SK-N-SH (cell line): Measurements from ENCODE around the gene MYOM1. TPM values are rescaled to one million over a fixed set of nuclear protein-coding genes. Genes with fewer than 3 reads are reported as not detected.

Experiments used
- CTCF ChIA-PET: fragments of 300-600, 350-600 bp; formaldehyde crosslinking; extraction: SDS; loops from one replicate; lab custom pipeline; 2021; lab: Yijun Ruan, JAX
- POLR2A ChIA-PET: fragments of 350-600 bp; sonication (Branson Sonifier 250); formaldehyde crosslinking; extraction: SDS; loops from one replicate; lab custom pipeline; 2020; ENCODE audit warnings: antibody characterized with exemption, inconsistent platforms; lab: Yijun Ruan, JAX
- DNase-seq: peaks from one replicate; pipeline ENCODE4 v3.0.0; 2012
- H2AFZ ChIP-seq: fragments of 200-600 bp; sonication (generic); 2 replicates; pipeline ENCODE4 v1.8.1; 2016; ENCODE audit warnings: antibody characterized with exemption, mild to moderate bottlenecking, low read depth
- H3F3A ChIP-seq: fragments of 200-600 bp; sonication (generic); replicated peaks from 2 replicates; pipeline ENCODE3; 2016; ENCODE audit warnings: antibody characterized with exemption, mild to moderate bottlenecking; ENCODE audit not compliant: insufficient read depth
- H3K27ac ChIP-seq, 2 experiments: fragments of 200-500 bp in 1 of 2; fragments of 200-600 bp in 1 of 2; sonication (Bioruptor generic) in 1 of 2; sonication (generic), shearing (Covaris generic) in 1 of 2; 2 replicates each; pipeline versions ENCODE4 v1.5.1 to v1.6.1; 2014 to 2016; ENCODE audit warnings: low read depth in 2 of 2, inconsistent platforms in 1 of 2, low read length in 1 of 2, mild to moderate bottlenecking in 1 of 2, mixed read lengths in 1 of 2
- H3K27me3 ChIP-seq: fragments of 200-600 bp; sonication (generic), shearing (Covaris generic); 2 replicates; pipeline ENCODE4 v1.6.1; 2016; ENCODE audit warnings: mixed run types; ENCODE audit not compliant: insufficient read depth
- H3K36me3 ChIP-seq, 2 experiments: fragments of 200-500 bp in 1 of 2; fragments of 200-600 bp in 1 of 2; sonication (Bioruptor generic) in 1 of 2; sonication (generic) in 1 of 2; replicated peaks in 1 of 2; 2 replicates each; pipeline versions ENCODE3 to v1.5.1; 2014 to 2016; ENCODE audit warnings: low read length in 1 of 2, mild to moderate bottlenecking in 1 of 2; ENCODE audit not compliant: insufficient read depth in 2 of 2, control insufficient read depth in 1 of 2
- H3K4me1 ChIP-seq, 2 experiments: fragments of 200-500 bp in 1 of 2; fragments of 200-600 bp in 1 of 2; sonication (Bioruptor generic) in 1 of 2; sonication (generic), shearing (Covaris generic) in 1 of 2; 2 replicates each; pipeline versions ENCODE4 v1.5.1 to v1.6.1; 2014 to 2016; ENCODE audit warnings: low read depth in 1 of 2, low read length in 1 of 2, mixed run types in 1 of 2; ENCODE audit not compliant: insufficient read depth in 2 of 2, control insufficient read depth in 1 of 2
- H3K4me2 ChIP-seq: fragments of 200-600 bp; sonication (generic), shearing (Covaris generic); 2 replicates; pipeline ENCODE4 v1.6.1; 2017; ENCODE audit warnings: mixed run types
- H3K4me3 ChIP-seq, 2 experiments: fragments of 200-500 bp in 1 of 2; fragments of 200-600 bp in 1 of 2; sonication (Bioruptor generic) in 1 of 2; sonication (generic), shearing (Covaris generic) in 1 of 2; 2 replicates each; pipeline versions ENCODE4 v1.5.1 to v1.8.1; 2014 to 2016; ENCODE audit warnings: low read depth in 2 of 2, inconsistent platforms in 1 of 2, low read length in 1 of 2, mild to moderate bottlenecking in 1 of 2, mixed read lengths in 1 of 2, moderate library complexity in 1 of 2
- H3K79me2 ChIP-seq: fragments of 200-600 bp; sonication (generic); 2 replicates; pipeline ENCODE4 v1.8.1; 2017; ENCODE audit warnings: mild to moderate bottlenecking; ENCODE audit not compliant: insufficient read depth
- H3K9ac ChIP-seq: fragments of 200-600 bp; sonication (generic); 2 replicates; pipeline ENCODE4 v1.6.1; 2017; ENCODE audit warnings: mixed run types
- H3K9me2 ChIP-seq: fragments of 200-600 bp; sonication (generic); 2 replicates; pipeline ENCODE4 v1.6.1; 2017; ENCODE audit warnings: mixed run types
- H3K9me3 ChIP-seq: fragments of 200-600 bp; sonication (generic); 2 replicates; pipeline ENCODE4 v1.6.1; 2017; ENCODE audit warnings: mixed run types, mild to moderate bottlenecking, moderate library complexity
- H4K20me1 ChIP-seq: fragments of 200-600 bp; sonication (generic); 2 replicates; pipeline ENCODE4 v1.6.1; 2017; ENCODE audit warnings: mild to moderate bottlenecking, mixed run types; ENCODE audit not compliant: insufficient read depth
- CTCF ChIP-seq: fragments of 200-600 bp; sonication (generic); IDR thresholded peaks from 2 replicates; pipeline ENCODE4 v1.6.1; 2017; ENCODE audit warnings: antibody characterized with exemption, mild to moderate bottlenecking, moderate library complexity
- EP300 ChIP-seq, 2 experiments: IDR thresholded peaks; 2 replicates each; pipeline versions ENCODE4 v1.4.0 to v1.6.1; 2012; ENCODE audit warnings: borderline replicate concordance in 1 of 2, low read depth in 1 of 2, low read length in 1 of 2
- FOXM1 ChIP-seq: IDR thresholded peaks from 2 replicates; pipeline ENCODE4 v1.4.0; 2012; ENCODE audit warnings: low read depth, mild to moderate bottlenecking
- IRF3 ChIP-seq: fragments of 150-350 bp; IDR thresholded peaks from 2 replicates; pipeline ENCODE4 v1.6.1; 2016; ENCODE audit warnings: mild to moderate bottlenecking, low read depth, low read length
- MEF2A ChIP-seq: IDR thresholded peaks from 2 replicates; pipeline ENCODE4 v1.4.0; 2012; ENCODE audit warnings: low read depth, borderline replicate concordance
- MXI1 ChIP-seq: IDR thresholded peaks from 2 replicates; pipeline ENCODE4 v1.6.1; 2012; ENCODE audit warnings: mild to moderate bottlenecking, low read depth, low read length, improper control_type of control experiment
- NFIC ChIP-seq: IDR thresholded peaks from 2 replicates; pipeline ENCODE4 v1.4.0; 2012; ENCODE audit warnings: borderline replicate concordance
- REST ChIP-seq: IDR thresholded peaks from 2 replicates; pipeline ENCODE4 v1.6.1; 2012; ENCODE audit warnings: mild to moderate bottlenecking, low read depth, low read length, moderate library complexity
- SMC3 ChIP-seq: IDR thresholded peaks from 2 replicates; pipeline ENCODE4 v1.6.1; 2012; ENCODE audit warnings: low read depth, low read length, improper control_type of control experiment
- USF1 ChIP-seq: IDR thresholded peaks from 2 replicates; pipeline ENCODE4 v1.4.0; 2012; ENCODE audit warnings: low read depth, borderline replicate concordance
- WGBS: methylation state at CpG from one replicate; pipeline ENCODE4 v1.1.6; 2017; ENCODE audit warnings: low lambda C conversion rate; 5-methylcytosine and 5-hydroxymethylcytosine counted together
- polyA plus RNA-seq, 3 experiments: library from polyadenylated mRNA; depleted of rRNA; stranded (reverse); fragments of >200 nt; gene quantifications; 2 replicates each; pipeline ENCODE4 v1.2.3, GENCODE V29; 2012

MYOM1 gene
- polyA plus RNA-seq, 1 of the 3 experiments (the other 2 are of a cell fraction), result 0.07 TPM

GRCh38 chr18:3157086-3157485 is 62.7 kb downstream of the MYOM1 start:
- Histone ChIP-seq H3K9me2 (no peaks in the 10 kb centered on the region), H4K20me1 (no peaks in the 10 kb centered on the region), H3K9ac (no peak overlapping the region), H2AFZ (no peak overlapping the region), H3K27me3 (no peaks in the 10 kb centered on the region), H3K4me2 (no peak overlapping the region), H3K36me3 (no peaks in the 10 kb centered on the region), H3K27ac (no peak overlapping the region), H3K79me2 (no peaks in the 10 kb centered on the region), H3K4me3 (no peak overlapping the region), H3F3A (no peaks in the 10 kb centered on the region), H3K4me1 (no peaks in the 10 kb centered on the region; a peak in 1 of 4 replicates), H3K9me3 (no peaks in the 10 kb centered on the region)
- POLR2A ChIA-PET, result no interaction called here
- no peak for DNase-seq
- no peak for TF ChIP-seq MEF2A
- no peak for TF ChIP-seq IRF3
- CTCF ChIA-PET, result no interaction called here
- 90% methylated on average over 5 of the region's 5 CpGs for WGBS

GRCh38 chr18:3156325-3156640 is 63.5 kb downstream of the MYOM1 start:
- DNase-seq, result no peak
- Histone ChIP-seq H3K79me2 (no peaks in the 10 kb centered on the region), H3K27ac (no peak overlapping the region), H3F3A (no peaks in the 10 kb centered on the region), H4K20me1 (no peaks in the 10 kb centered on the region), H3K9me2 (no peaks in the 10 kb centered on the region), H2AFZ (no peak overlapping the region), H3K27me3 (no peaks in the 10 kb centered on the region), H3K9ac (no peak overlapping the region), H3K4me3 (no peak overlapping the region), H3K4me2 (no peak overlapping the region), H3K4me1 (no peaks in the 10 kb centered on the region; a peak in 1 of 4 replicates), H3K36me3 (no peaks in the 10 kb centered on the region), H3K9me3 (no peaks in the 10 kb centered on the region)
- CTCF ChIA-PET, result interaction anchor here (1.4 kb wide), 1 partner anchor 209 kb away, joined by 5 read pairs; no protein-coding TSS in a partner anchor
- TF ChIP-seq REST (no peak), SMC3 (no peak), MXI1 (no peak), EP300 (IDR thresholded peaks at IDR 0.05; ENCODE audit: borderline replicate concordance in 1 of 2, low read depth in 1 of 2, low read length in 1 of 2) (no peak), CTCF (no peak), NFIC (no peak), USF1 (no peak), FOXM1 (no peak)
- WGBS, result 92% methylated on average over 1 of the region's 1 CpG
- POLR2A ChIA-PET, result no interaction called here
